ENCODE data around the gene MYRFL. TPM values are rescaled to one million over a fixed set of nuclear protein-coding genes. Genes with fewer than 3 reads are reported as not detected.

The MYRFL gene
- total RNA-seq, 1 donor from 2014 or later = not detected

- Histone ChIP-seq H3K4me3 (no peak overlapping the region), H3K9me3 (no peaks in the 10 kb centered on the region), H3K36me3 (no peaks in the 10 kb centered on the region), H3K27me3 (no peaks in the 10 kb centered on the region), H3K4me1 (no peaks in the 10 kb centered on the region), H3K27ac (no peak overlapping the region)
- no peak for TF ChIP-seq CTCF (IDR thresholded peaks at IDR 0.05)
- TF ChIP-seq POLR2A (IDR thresholded peaks at IDR 0.05) = no peak
- no peak for TF ChIP-seq POLR2AphosphoS5 (IDR thresholded peaks at IDR 0.05; ENCODE audit: insufficient read depth in 1 of 2, low read depth in 1 of 2)
- DNase-seq (ENCODE audit: extremely low spot score in 2 of 2) = no peak
- intact Hi-C loops (cut with DNase I) = no loop called here
Measured at GRCh38 chr12:69932676-69933552, 107.9 kb downstream of the MYRFL start.

GRCh38 chr12:69934011-69934410 is 109.0 kb downstream of the MYRFL start:
- intact Hi-C loops (cut with DNase I) = no loop called here
- Histone ChIP-seq H3K36me3 (no peaks in the 10 kb centered on the region), H3K27me3 (no peaks in the 10 kb centered on the region), H3K9me3 (no peaks in the 10 kb centered on the region), H3K4me3 (no peak overlapping the region), H3K4me1 (no peaks in the 10 kb centered on the region), H3K27ac (no peak overlapping the region)
- DNase-seq (ENCODE audit: extremely low spot score in 2 of 2) = no peak
- TF ChIP-seq CTCF (IDR thresholded peaks at IDR 0.05) = no peak
- no peak for TF ChIP-seq POLR2AphosphoS5 (IDR thresholded peaks at IDR 0.05; ENCODE audit: insufficient read depth in 1 of 2, low read depth in 1 of 2)
- TF ChIP-seq POLR2A (IDR thresholded peaks at IDR 0.05) = no peak

- no peak for DNase-seq (ENCODE audit: extremely low spot score in 2 of 2)
- H3K27ac ChIP-seq = no peak overlapping the region
- H3K4me1 ChIP-seq = no peaks in the 10 kb centered on the region
- H3K27me3 ChIP-seq = no peaks in the 10 kb centered on the region
- no peak for TF ChIP-seq CTCF (IDR thresholded peaks at IDR 0.05)
- no peak for TF ChIP-seq POLR2A (IDR thresholded peaks at IDR 0.05)
- TF ChIP-seq POLR2AphosphoS5 (IDR thresholded peaks at IDR 0.05; ENCODE audit: insufficient read depth in 1 of 2, low read depth in 1 of 2) = no peak
- no peak overlapping the region for H3K4me3 ChIP-seq
- intact Hi-C loops (cut with DNase I) = no loop called here
- no peaks in the 10 kb centered on the region for H3K36me3 ChIP-seq
- H3K9me3 ChIP-seq = no peaks in the 10 kb centered on the region
Measured at GRCh38 chr12:69935651-69936100, 110.6 kb downstream of the MYRFL start.

GRCh38 chr12:69936214-69936731 is 111.2 kb downstream of the MYRFL start:
- DNase-seq (ENCODE audit: extremely low spot score in 2 of 2) = no peak
- no peak overlapping the region for H3K27ac ChIP-seq
- H3K27me3 ChIP-seq = no peaks in the 10 kb centered on the region
- no peaks in the 10 kb centered on the region for H3K4me1 ChIP-seq
- TF ChIP-seq POLR2A (IDR thresholded peaks at IDR 0.05) = no peak
- no peak for TF ChIP-seq CTCF (IDR thresholded peaks at IDR 0.05)
- TF ChIP-seq POLR2AphosphoS5 (IDR thresholded peaks at IDR 0.05; ENCODE audit: insufficient read depth in 1 of 2, low read depth in 1 of 2) = no peak
- intact Hi-C loops (cut with DNase I) = no loop called here
- no peaks in the 10 kb centered on the region for H3K36me3 ChIP-seq
- H3K4me3 ChIP-seq = no peak overlapping the region
- H3K9me3 ChIP-seq = no peaks in the 10 kb centered on the region

GRCh38 chr12:69936766-69937165 is 111.7 kb downstream of the MYRFL start:
- TF ChIP-seq CTCF (IDR thresholded peaks at IDR 0.05) (no peak), POLR2AphosphoS5 (IDR thresholded peaks at IDR 0.05; ENCODE audit: insufficient read depth in 1 of 2, low read depth in 1 of 2) (no peak), POLR2A (IDR thresholded peaks at IDR 0.05) (no peak)
- H3K4me3 ChIP-seq = no peak overlapping the region
- no peaks in the 10 kb centered on the region for H3K9me3 ChIP-seq
- no peaks in the 10 kb centered on the region for H3K36me3 ChIP-seq
- no peak overlapping the region for H3K27ac ChIP-seq
- no peaks in the 10 kb centered on the region for H3K4me1 ChIP-seq
- intact Hi-C loops (cut with DNase I) = no loop called here
- no peak for DNase-seq (ENCODE audit: extremely low spot score in 2 of 2)
- no peaks in the 10 kb centered on the region for H3K27me3 ChIP-seq

Data from vagina (tissue), 2 donors.